K562 (cell line): Measurements from ENCODE around the gene SVBP. TPM values are rescaled to one million over a fixed set of nuclear protein-coding genes. Genes with fewer than 3 reads are reported as not detected.

Experiments used
- CBX2 ChIP-seq: fragments of 200-600 bp; sonication (generic); IDR thresholded peaks from one replicate; pipeline ENCODE4 v1.6.1; 2012; ENCODE audit warnings: mild to moderate bottlenecking, low read length, inconsistent platforms; ENCODE audit not compliant: insufficient read depth, poor library complexity, severe bottlenecking
- EP400 ChIP-seq: fragments of 450-650 bp; IDR thresholded peaks from 2 replicates; pipeline ENCODE4 v1.6.1; 2017; ENCODE audit warnings: antibody characterized with exemption, mild to moderate bottlenecking, moderate library complexity
- ESRRA ChIP-seq: fragments of 450-650 bp; IDR thresholded peaks from 2 replicates; pipeline ENCODE4 v1.6.1; 2014; ENCODE audit warnings: low read depth, mild to moderate bottlenecking, moderate library complexity, borderline replicate concordance
- ESRRB ChIP-seq: fragments of 250-450 bp; sonication (Bioruptor Pico); IDR thresholded peaks from 2 replicates; pipeline ENCODE4 v1.5.0; 2020; ENCODE audit warnings: mild to moderate bottlenecking, moderate library complexity, borderline replicate concordance
- GATAD2A ChIP-seq: fragments of 450-650 bp; IDR thresholded peaks from 2 replicates; pipeline ENCODE4 v1.6.1; 2017
- MAFK ChIP-seq: IDR thresholded peaks from 2 replicates; pipeline ENCODE4 v1.6.1; 2011; ENCODE audit warnings: low read length, improper control_type of control experiment
- MTA2 ChIP-seq: fragments of 450-650 bp; IDR thresholded peaks from 2 replicates; pipeline ENCODE4 v1.6.1; 2016; ENCODE audit warnings: low read depth
- NBN ChIP-seq: fragments of 450-650 bp; IDR thresholded peaks from 2 replicates; pipeline ENCODE4 v1.6.1; 2016; ENCODE audit warnings: low read depth, mild to moderate bottlenecking
- NFIX ChIP-seq: fragments of 250-450 bp; sonication (Bioruptor Pico); IDR thresholded peaks from 2 replicates; pipeline ENCODE4 v1.4.0; 2020; ENCODE audit warnings: low read depth, mild to moderate bottlenecking, moderate library complexity
- NR2C1 ChIP-seq, 2 experiments: fragments of 450-650 bp; IDR thresholded peaks; 2 replicates each; pipeline ENCODE4 v1.6.1; 2017; ENCODE audit warnings: mild to moderate bottlenecking in 2 of 2, antibody characterized with exemption in 1 of 2, inconsistent platforms in 1 of 2, missing compliant biosample characterization in 1 of 2, missing genetic modification characterization in 1 of 2
- NUFIP1 ChIP-seq: fragments of 450-650 bp; IDR thresholded peaks from 2 replicates; pipeline ENCODE4 v1.6.1; 2018; ENCODE audit not compliant: partially characterized antibody
- PHB2 ChIP-seq: fragments of 450-650 bp; IDR thresholded peaks from 2 replicates; pipeline ENCODE4 v1.6.1; 2017; ENCODE audit warnings: low read depth
- POLR2H ChIP-seq: IDR thresholded peaks from 2 replicates; pipeline ENCODE4 v1.6.1; 2016; ENCODE audit warnings: missing genetic modification characterization, low read depth, mild to moderate bottlenecking, control low read depth, missing compliant biosample characterization, moderate library complexity
- POU5F1 ChIP-seq: fragments of 150-350 bp; IDR thresholded peaks from 2 replicates; pipeline ENCODE4 v1.6.1; 2014; ENCODE audit warnings: borderline replicate concordance, low read length, low read depth, mild to moderate bottlenecking; ENCODE audit not compliant: partially characterized antibody
- SIX5 ChIP-seq, 2 experiments: IDR thresholded peaks; 2 replicates each; pipeline ENCODE4 v1.6.1; 2011; ENCODE audit warnings: low read length in 2 of 2, borderline replicate concordance in 1 of 2, low read depth in 1 of 2, mild to moderate bottlenecking in 1 of 2, moderate library complexity in 1 of 2; ENCODE audit not compliant: insufficient read depth in 1 of 2
- SP1 ChIP-seq: sonication (generic); formaldehyde crosslinking; IDR thresholded peaks from 2 replicates; pipeline ENCODE4 v1.8.1; 2022; ENCODE audit warnings: mild to moderate bottlenecking, missing genetic modification reagents
- THAP7 ChIP-seq: fragments of 250-450 bp; sonication (Bioruptor Pico); IDR thresholded peaks from 2 replicates; pipeline ENCODE4 v1.5.0; 2021
- TRIM24 ChIP-seq, 2 experiments: fragments of 450-650 bp; IDR thresholded peaks; 2 replicates each; pipeline ENCODE4 v1.6.1; 2016
- ZNF124 ChIP-seq: sonication (generic); formaldehyde crosslinking; IDR thresholded peaks from 2 replicates; pipeline ENCODE4 v1.8.1; 2022; ENCODE audit warnings: missing genetic modification reagents
- ZNF134 ChIP-seq: fragments of 250-450 bp; sonication (Bioruptor Pico); conservative IDR thresholded peaks from 2 replicates; pipeline ENCODE4 v1.4.0; 2020
- ZNF174 ChIP-seq: fragments of 250-450 bp; sonication (Bioruptor Pico); IDR thresholded peaks from 2 replicates; pipeline ENCODE4 v1.4.0; 2020; ENCODE audit warnings: mild to moderate bottlenecking
- ZNF263 ChIP-seq: sonication (generic); formaldehyde crosslinking; IDR thresholded peaks from 2 replicates; pipeline ENCODE4 v1.8.0; 2022; ENCODE audit warnings: mild to moderate bottlenecking, missing genetic modification reagents, borderline replicate concordance
- ZNF282 ChIP-seq: sonication (generic); formaldehyde crosslinking; IDR thresholded peaks from 2 replicates; pipeline ENCODE4 v1.8.1; 2023; ENCODE audit warnings: missing genetic modification reagents
- ZNF583 ChIP-seq: fragments of 250-450 bp; sonication (Bioruptor Pico); IDR thresholded peaks from 2 replicates; pipeline ENCODE4 v1.4.0; 2020
- ZNF639 ChIP-seq, 2 experiments: fragments of 200-800 bp in 1 of 2; sonication (Bioruptor generic) in 1 of 2; sonication (generic) in 1 of 2; formaldehyde crosslinking in 1 of 2; IDR thresholded peaks in 1 of 2; conservative IDR thresholded peaks in 1 of 2; 2 replicates each; pipeline versions ENCODE4 v1.5.0 to v1.6.1; 2016 to 2020; ENCODE audit warnings: missing compliant biosample characterization in 1 of 2, missing genetic modification characterization in 1 of 2, missing genetic modification reagents in 1 of 2
- ZNF766 ChIP-seq: fragments of 200-800 bp; sonication (Bioruptor generic); conservative IDR thresholded peaks from 2 replicates; pipeline ENCODE4 v1.6.1; 2016; ENCODE audit warnings: missing genetic modification characterization, missing compliant biosample characterization
- polyA plus RNA-seq, 8 experiments: library from polyadenylated mRNA; depleted of rRNA in 4 of 8; stranded (reverse) in 5 of 8; unstranded in 3 of 8; fragments of >200 nt; fragmentation: Nextera tagmentation in 2 of 8; fragmentation: Illumina TruSeq in 1 of 8; extraction: Ambion mirVana in 2 of 8; extraction: Trizol in 1 of 8; gene quantifications; 2 replicates each; pipeline versions ENCODE4 v1.2.1 to v1.2.3, GENCODE V29; 2011 to 2014; ENCODE audit warnings: inconsistent platforms in 1 of 8, missing spikeins in 1 of 8
- total RNA-seq, 7 experiments: library from RNA; depleted of rRNA in 6 of 7; stranded (reverse); fragments of >200 nt in 6 of 7; fragmentation: Illumina TruSeq in 2 of 7; extraction: Trizol in 2 of 7; gene quantifications; 2 replicates each; pipeline versions ENCODE4 v1.2.1 to v1.2.3, GENCODE V29; 2011 to 2021; ENCODE audit warnings: low replicate concordance in 1 of 7

The SVBP gene
- total and polyA plus RNA-seq, 9 of the 15 experiments (the other 6 are each of a cell fraction or from before 2014, with no cell fraction given) = 31.7 to 49.7 (median 40.0) TPM

GRCh38 chr1:42816585-42817439 lies at the start of gene SVBP, which contains the start of gene ERMAP (continued):
- no peak for TF ChIP-seq ZNF282 (CRISPR knock-in tag)
- no peak for TF ChIP-seq MTA2
- no peak for TF ChIP-seq CBX2
- no peak for TF ChIP-seq ZNF174 (CRISPR knock-in tag)
- TF ChIP-seq NR2C1 (IDR thresholded peaks at IDR 0.05) = no peak
- TF ChIP-seq NR2C1 (tag; IDR thresholded peaks at IDR 0.05) = no peak
- TF ChIP-seq ZNF583 = peak; percentile 70; the same call in 1 of the 2 replicates
- peak; percentile 85 for TF ChIP-seq POLR2H
- TF ChIP-seq ZNF766 = no peak
- TF ChIP-seq PHB2 = no peak
- TF ChIP-seq ESRRA = peak; percentile 6; the same call in 1 of the 2 replicates
- no peak for TF ChIP-seq GATAD2A
- TF ChIP-seq MAFK = no peak
- TF ChIP-seq SIX5 (IDR thresholded peaks at IDR 0.05; ENCODE audit: borderline replicate concordance in 1 of 2, insufficient read depth in 1 of 2, low read depth in 1 of 2, low read length in 2 of 2) = no peak
- TF ChIP-seq SP1 (CRISPR knock-in tag) = 0 out of 2 replicates have a peak, but pooled peaks have one; percentile 69
- peak; percentile 77; the same call in 1 of the 2 replicates for TF ChIP-seq EP400
- TF ChIP-seq ESRRB (CRISPR knock-in tag) = no peak
- TF ChIP-seq ZNF134 (CRISPR knock-in tag) = 0 out of 2 replicates have a peak, but pooled peaks have one; percentile 16
- no peak for TF ChIP-seq NBN
- no peak for TF ChIP-seq TRIM24 (IDR thresholded peaks at IDR 0.05)
- TF ChIP-seq ZNF124 (CRISPR knock-in tag) = no peak
- no peak for TF ChIP-seq NFIX (CRISPR knock-in tag)
- no peak for TF ChIP-seq THAP7 (CRISPR knock-in tag)
- no peak for TF ChIP-seq ZNF639 (CRISPR knock-in tag; conservative IDR thresholded peaks at IDR 0.05 in 1 of 2, IDR thresholded peaks at IDR 0.05 in 1 of 2)
- peak; percentile 11; the same call in 1 of the 2 replicates for TF ChIP-seq ZNF263 (CRISPR knock-in tag)
- no peak for TF ChIP-seq NUFIP1
- TF ChIP-seq POU5F1 = no peak
